Fibroblast of skin of right biceps (primary cell): ENCODE results near the gene SRSF2.
A peak's percentile ranks its signal among the peaks of the same experiment; 100 is the strongest.
"Not testable (repeated sequence)": the region's sequence is repeated elsewhere in the genome, so short reads cannot be mapped to it uniquely, and the experiment has no call there.

Experiments used
- DNase-seq: peaks from one replicate; pipeline ENCODE4 v3.0.0-alpha.2; 2013

Gene SRSF2

GRCh38 chr17:76737082-76737675 is at the start of gene SRSF2:
TSS of gene SRSF2 (minus strand) at chr17:76737331. CDS start at chr17:76737160, 171 bp downstream.
- DNase-seq, result peak; percentile 99

GRCh38 chr17:76784926-76785325 is 47.8 kb upstream of the SRSF2 start:
- no peak for DNase-seq

- DNase-seq, result no peak
Observed at GRCh38 chr17:76783146-76783545, 46.0 kb upstream of the SRSF2 start.

- no peak for DNase-seq
Observed at GRCh38 chr17:76781056-76781982, 44.2 kb upstream of the SRSF2 start.

- DNase-seq, result no peak
Observed at GRCh38 chr17:76775021-76775600, 38.0 kb upstream of the SRSF2 start.

GRCh38 chr17:76772842-76773525 is 35.9 kb upstream of the SRSF2 start:
- peak; percentile 94 for DNase-seq

- DNase-seq, result no peak
Observed at GRCh38 chr17:76758570-76758969, 21.4 kb upstream of the SRSF2 start.

- peak; percentile 20 for DNase-seq
Observed at GRCh38 chr17:76757256-76757655, 20.1 kb upstream of the SRSF2 start.

GRCh38 chr17:76755285-76755684 is 18.2 kb upstream of the SRSF2 start:
- DNase-seq, result no peak

- no peak for DNase-seq
Observed at GRCh38 chr17:76753061-76753961, 16.2 kb upstream of the SRSF2 start.

GRCh38 chr17:76752006-76752405 is 14.9 kb upstream of the SRSF2 start:
- DNase-seq, result peak; percentile 34

- no peak for DNase-seq
Observed at GRCh38 chr17:76751416-76751993, 14.4 kb upstream of the SRSF2 start.

GRCh38 chr17:76748657-76749056 is 11.5 kb upstream of the SRSF2 start:
- no peak for DNase-seq

- no peak for DNase-seq
Observed at GRCh38 chr17:76747716-76748363, 10.7 kb upstream of the SRSF2 start.

- DNase-seq, result peak; percentile 34
Observed at GRCh38 chr17:76745785-76746184, 8.7 kb upstream of the SRSF2 start.

- DNase-seq, result no peak
Observed at GRCh38 chr17:76744747-76745146, 7.6 kb upstream of the SRSF2 start.

GRCh38 chr17:76742958-76743357 is 5.8 kb upstream of the SRSF2 start:
- DNase-seq, result peak; percentile 45

GRCh38 chr17:76740329-76741118 is 3.4 kb upstream of the SRSF2 start:
- peak; percentile 25 for DNase-seq

- not testable (repeated sequence) for DNase-seq
Observed at GRCh38 chr17:76739568-76740115, 2.5 kb upstream of the SRSF2 start.

GRCh38 chr17:76738468-76738850 is 1.3 kb upstream of the SRSF2 start:
- DNase-seq, result no peak
